Measurements from ENCODE around the gene PKIG. TPM values are rescaled to one million over a fixed set of nuclear protein-coding genes. Genes with fewer than 3 reads are reported as not detected.

The PKIG gene
- total RNA-seq, 1 donor from 2014 or later: 40.6 TPM

DNA sequence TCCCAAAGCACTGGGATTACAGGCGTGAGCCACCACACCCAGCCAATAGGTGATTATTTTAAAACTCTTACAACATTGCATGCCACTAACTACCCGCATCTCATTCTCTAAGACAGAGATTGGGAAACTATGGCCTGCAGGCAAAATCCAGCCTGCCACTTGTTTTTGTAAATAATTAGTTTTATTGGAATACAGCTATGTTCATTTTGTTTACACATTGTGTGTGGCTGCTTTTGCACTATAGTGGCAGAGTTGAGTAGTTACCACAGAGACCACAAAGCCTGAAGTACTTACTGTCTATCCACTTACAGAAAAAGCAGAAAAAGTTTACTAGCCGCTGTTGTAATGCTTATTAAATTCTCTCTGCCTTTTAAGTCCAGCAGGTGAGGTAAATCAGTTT is 16.4 kb upstream of the PKIG start:
- no peak overlapping the region for H3K9ac ChIP-seq
- peaks cover 5% of the 10 kb centered on the region for H3K79me2 ChIP-seq (ENCODE audit: low read depth)
- no peaks in the 10 kb centered on the region for H3K36me3 ChIP-seq
- H3K9me3 ChIP-seq (ENCODE audit: low read depth): no peaks in the 10 kb centered on the region
- no peak for TF ChIP-seq CTCF (IDR thresholded peaks at IDR 0.05)
- no peak for TF ChIP-seq EZH2phosphoT487 (IDR thresholded peaks at IDR 0.05)
- TF ChIP-seq EZH2 (IDR thresholded peaks at IDR 0.05): no peak
- no peak overlapping the region for H3K27ac Mint-ChIP-seq
- no peak overlapping the region for H3K27ac ChIP-seq
- no peaks in the 10 kb centered on the region for H3K36me3 Mint-ChIP-seq
- no peaks in the 10 kb centered on the region for H3K27me3 ChIP-seq
- H4K20me1 ChIP-seq (ENCODE audit: low read depth): peaks cover 5% of the 10 kb centered on the region
- H3K9me3 Mint-ChIP-seq: no peaks in the 10 kb centered on the region
- DNase-seq (ENCODE audit: low spot score): no peak
- no peak overlapping the region for H2AFZ ChIP-seq (replicated peaks)
- no peak overlapping the region for H3K4me2 ChIP-seq
- no peak overlapping the region for H3K4me3 ChIP-seq
- no peak overlapping the region for H3K4me3 Mint-ChIP-seq
- no peaks in the 10 kb centered on the region for H3F3A ChIP-seq (ENCODE audit: low read depth)
- H3K4me1 Mint-ChIP-seq: no peaks in the 10 kb centered on the region
- no peaks in the 10 kb centered on the region for H3K4me1 ChIP-seq
- no peaks in the 10 kb centered on the region for H3K27me3 Mint-ChIP-seq (ENCODE audit: insufficient read depth, low read depth)

DNA sequence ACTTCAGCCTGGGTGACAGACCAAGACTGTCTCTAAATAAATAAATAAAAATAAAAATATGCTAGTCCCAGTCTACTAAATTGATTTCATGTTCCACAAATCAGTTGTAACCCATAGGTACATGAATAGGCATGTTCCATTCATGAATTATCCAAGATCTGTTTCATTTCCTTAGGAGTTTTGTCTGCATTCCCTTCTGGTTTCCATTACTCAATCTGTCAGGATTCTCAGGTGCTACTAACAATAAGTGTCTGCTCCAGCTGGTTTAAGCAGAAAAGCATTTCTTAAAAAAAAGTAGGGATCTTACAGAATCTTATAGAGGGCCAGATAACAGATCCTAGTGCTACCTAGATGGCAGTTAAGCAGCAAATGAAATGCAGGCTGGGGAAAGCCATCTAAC is 15.6 kb upstream of the PKIG start:
- Mint-ChIP-seq H3K4me3 (no peak overlapping the region), H3K27me3 (ENCODE audit: insufficient read depth, low read depth) (no peaks in the 10 kb centered on the region), H3K36me3 (no peaks in the 10 kb centered on the region), H3K4me1 (no peaks in the 10 kb centered on the region), H3K9me3 (no peaks in the 10 kb centered on the region), H3K27ac (no peak overlapping the region)
- H3K27ac ChIP-seq: no peak overlapping the region
- H4K20me1 ChIP-seq (ENCODE audit: low read depth): peaks cover 5% of the 10 kb centered on the region
- H3K9ac ChIP-seq: no peak overlapping the region
- no peak for DNase-seq (ENCODE audit: low spot score)
- no peaks in the 10 kb centered on the region for H3K4me1 ChIP-seq
- no peaks in the 10 kb centered on the region for H3K36me3 ChIP-seq
- no peak overlapping the region for H3K4me3 ChIP-seq
- H3K9me3 ChIP-seq (ENCODE audit: low read depth): no peaks in the 10 kb centered on the region
- no peak overlapping the region for H3K4me2 ChIP-seq
- H3F3A ChIP-seq (ENCODE audit: low read depth): no peaks in the 10 kb centered on the region
- H3K27me3 ChIP-seq: no peaks in the 10 kb centered on the region
- H3K79me2 ChIP-seq (ENCODE audit: low read depth): peaks cover 5% of the 10 kb centered on the region
- TF ChIP-seq EZH2 (IDR thresholded peaks at IDR 0.05): no peak
- TF ChIP-seq EZH2phosphoT487 (IDR thresholded peaks at IDR 0.05): no peak
- no peak for TF ChIP-seq CTCF (IDR thresholded peaks at IDR 0.05)
- H2AFZ ChIP-seq (replicated peaks): no peak overlapping the region

- Histone ChIP-seq H4K20me1 (ENCODE audit: low read depth) (no peaks in the 10 kb centered on the region), H3K27me3 (no peaks in the 10 kb centered on the region), H3K4me1 (no peaks in the 10 kb centered on the region), H3K79me2 (ENCODE audit: low read depth) (peaks cover 5% of the 10 kb centered on the region), H3K4me3 (no peak overlapping the region), H3K36me3 (no peaks in the 10 kb centered on the region), H3F3A (ENCODE audit: low read depth) (no peaks in the 10 kb centered on the region), H3K27ac (no peak overlapping the region), H3K4me2 (no peak overlapping the region), H2AFZ (replicated peaks) (no peak overlapping the region), H3K9me3 (ENCODE audit: low read depth) (no peaks in the 10 kb centered on the region), H3K9ac (no peak overlapping the region)
- DNase-seq (ENCODE audit: low spot score): no peak
- Mint-ChIP-seq H3K4me3 (no peak overlapping the region), H3K36me3 (no peaks in the 10 kb centered on the region), H3K27me3 (ENCODE audit: insufficient read depth, low read depth) (no peaks in the 10 kb centered on the region), H3K4me1 (peaks cover 9% of the 10 kb centered on the region), H3K27ac (no peak overlapping the region), H3K9me3 (no peaks in the 10 kb centered on the region)
- TF ChIP-seq EZH2phosphoT487 (IDR thresholded peaks at IDR 0.05) (no peak), EZH2 (IDR thresholded peaks at IDR 0.05) (no peak), CTCF (IDR thresholded peaks at IDR 0.05) (no peak)
Observed at GRCh38 chr20:44570367-44570766, 12.0 kb upstream of the PKIG start.
